Ectodermal cell (in vitro differentiated cells): ENCODE results near the gene PTPRQ.
"Not testable (repeated sequence)": the region's sequence is repeated elsewhere in the genome, so short reads cannot be mapped to it uniquely, and the experiment has no call there.

ENCODE experiments used
- H3K27ac ChIP-seq: 2 replicates; pipeline ENCODE4 v1.7.0; 2013; ENCODE audit warnings: mild to moderate bottlenecking, low read depth, low read length; ENCODE audit not compliant: insufficient read depth, poor library complexity, severe bottlenecking
- H3K27me3 ChIP-seq: 2 replicates; pipeline ENCODE4 v1.7.0; 2013; ENCODE audit warnings: mild to moderate bottlenecking, low read length; ENCODE audit not compliant: insufficient read depth, control insufficient read depth, poor library complexity, severe bottlenecking
- H3K36me3 ChIP-seq: one replicate; pipeline ENCODE4 v1.7.0; 2013; ENCODE audit warnings: low read length; ENCODE audit not compliant: control insufficient read depth, insufficient read depth
- H3K4me1 ChIP-seq: one replicate; pipeline ENCODE4 v1.7.0; 2013; ENCODE audit warnings: low read length; ENCODE audit not compliant: control insufficient read depth, insufficient read depth
- H3K4me3 ChIP-seq: 2 replicates; pipeline ENCODE4 v1.7.0; 2013; ENCODE audit warnings: low read depth, low read length, control low read depth; ENCODE audit not compliant: insufficient read depth
- H3K9me3 ChIP-seq: 2 replicates; pipeline ENCODE4 v1.7.0; 2013; ENCODE audit warnings: mild to moderate bottlenecking, low read length, moderate library complexity; ENCODE audit not compliant: control insufficient read depth
- WGBS, 2 experiments: methylation state at CpG; one replicate each; pipeline ENCODE4 v1.1.7; 2013; ENCODE audit warnings: missing lambda C conversion rate in 2 of 2; 5-methylcytosine and 5-hydroxymethylcytosine counted together

The PTPRQ gene

DNA sequence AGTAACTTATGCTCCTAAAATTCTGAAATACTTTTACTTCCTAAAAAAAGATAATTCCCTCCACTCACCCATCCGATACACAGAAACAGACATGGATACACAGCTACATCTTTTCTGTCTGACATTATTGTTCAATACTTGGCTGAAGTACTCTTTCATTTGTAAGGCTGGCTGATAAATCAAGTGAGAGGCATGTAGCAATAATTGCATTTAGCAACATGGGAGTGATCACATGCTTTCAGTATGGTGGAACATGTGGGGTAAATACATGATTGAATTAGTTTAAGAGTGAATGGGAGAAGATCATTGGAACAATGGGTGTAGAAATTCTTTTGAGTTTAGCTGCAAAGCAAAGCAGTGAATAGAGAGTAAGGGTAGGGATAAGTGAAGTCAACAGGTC lies 25.6 kb downstream of the PTPRQ start:
- Histone ChIP-seq H3K36me3 (no peaks in the 10 kb centered on the region), H3K27ac (no peak overlapping the region), H3K4me1 (no peaks in the 10 kb centered on the region), H3K9me3 (no peaks in the 10 kb centered on the region), H3K27me3 (no peaks in the 10 kb centered on the region), H3K4me3 (no peak overlapping the region)
- 100% methylated on average over 1 of the region's 1 CpG for whole genome bisulfite sequencing, 2 experiments

DNA sequence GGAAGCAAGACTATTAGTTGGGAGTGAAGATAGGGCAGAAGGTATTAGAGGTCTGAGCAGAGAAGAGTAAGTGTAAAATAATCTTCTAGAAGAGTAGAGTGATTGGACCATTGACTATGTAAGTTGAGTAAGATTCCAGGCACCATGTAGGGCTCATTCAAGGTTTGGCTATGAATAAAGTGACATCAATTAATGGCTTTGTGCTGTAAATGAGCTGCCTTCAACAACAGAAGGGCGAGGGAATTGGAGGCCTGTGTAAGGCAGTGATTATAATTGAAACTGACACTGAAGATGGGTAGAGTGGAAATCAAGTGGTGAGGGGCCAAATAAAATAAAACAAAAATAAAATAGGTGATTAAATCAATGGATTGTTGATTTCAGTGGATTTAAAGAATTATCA lies 26.4 kb downstream of the PTPRQ start:
- no peak overlapping the region for H3K4me3 ChIP-seq
- no peak overlapping the region for H3K27ac ChIP-seq
- H3K4me1 ChIP-seq, result no peaks in the 10 kb centered on the region
- H3K9me3 ChIP-seq, result no peaks in the 10 kb centered on the region
- no peaks in the 10 kb centered on the region for H3K27me3 ChIP-seq
- WGBS, 2 experiments, result 74 to 77% methylated on average over 1 of the region's 1 CpG
- H3K36me3 ChIP-seq, result no peaks in the 10 kb centered on the region

DNA sequence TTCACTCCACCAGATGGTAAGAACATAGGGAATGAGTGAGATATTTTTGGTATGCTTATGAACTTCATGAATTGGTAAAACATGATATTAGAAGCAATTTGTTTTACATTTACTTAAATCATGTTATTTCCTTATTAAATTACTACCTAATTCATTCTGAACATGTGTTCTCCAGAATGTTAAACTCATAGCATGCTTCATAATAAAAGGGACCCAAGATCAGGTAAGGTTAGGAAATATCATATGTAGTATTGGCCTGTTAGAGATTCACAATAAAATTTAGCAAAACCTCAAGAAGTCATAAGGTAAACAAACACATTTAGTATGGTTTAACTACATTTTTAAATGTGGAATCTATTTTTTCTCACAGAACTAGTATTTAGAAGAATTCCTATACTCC lies 28.2 kb downstream of the PTPRQ start:
- Histone ChIP-seq H3K27me3 (no peaks in the 10 kb centered on the region), H3K36me3 (no peaks in the 10 kb centered on the region), H3K4me3 (no peak overlapping the region), H3K27ac (no peak overlapping the region), H3K9me3 (no peaks in the 10 kb centered on the region), H3K4me1 (no peaks in the 10 kb centered on the region)

DNA sequence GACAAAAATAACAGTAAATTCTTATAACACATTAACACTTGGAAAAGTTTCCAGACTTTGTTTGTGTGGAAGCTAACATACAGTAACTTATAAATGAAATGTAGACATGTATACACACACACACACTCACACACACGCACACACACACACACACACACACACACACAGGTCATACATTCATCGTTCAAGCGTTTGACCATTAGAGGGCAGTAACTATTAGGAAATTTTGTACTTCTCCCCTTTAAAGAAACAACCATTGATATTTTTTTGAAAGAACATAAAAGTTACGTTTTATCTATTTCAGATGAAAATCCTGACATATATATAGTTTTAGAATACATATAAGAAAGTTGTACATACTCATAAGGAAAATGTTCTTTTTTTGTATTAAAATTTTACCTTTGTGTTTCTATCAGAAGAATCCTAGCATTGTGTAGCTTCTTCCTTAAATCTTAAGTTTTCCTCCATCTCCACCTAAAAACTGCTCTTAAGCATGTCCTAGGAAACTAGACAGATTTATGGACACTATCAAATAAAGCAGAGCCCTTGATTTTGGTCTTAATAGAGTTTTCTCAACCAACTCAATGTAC lies 29.0 kb downstream of the PTPRQ start:
- WGBS, 2 experiments, result 5% methylated on average over 3 of the region's 4 CpGs; no CpG with 5 or more reads in 1 of the 2 experiments
- Histone ChIP-seq H3K9me3 (no peaks in the 10 kb centered on the region), H3K4me1 (no peaks in the 10 kb centered on the region), H3K27me3 (no peaks in the 10 kb centered on the region), H3K27ac (no peak overlapping the region), H3K36me3 (no peaks in the 10 kb centered on the region), H3K4me3 (no peak overlapping the region)

DNA sequence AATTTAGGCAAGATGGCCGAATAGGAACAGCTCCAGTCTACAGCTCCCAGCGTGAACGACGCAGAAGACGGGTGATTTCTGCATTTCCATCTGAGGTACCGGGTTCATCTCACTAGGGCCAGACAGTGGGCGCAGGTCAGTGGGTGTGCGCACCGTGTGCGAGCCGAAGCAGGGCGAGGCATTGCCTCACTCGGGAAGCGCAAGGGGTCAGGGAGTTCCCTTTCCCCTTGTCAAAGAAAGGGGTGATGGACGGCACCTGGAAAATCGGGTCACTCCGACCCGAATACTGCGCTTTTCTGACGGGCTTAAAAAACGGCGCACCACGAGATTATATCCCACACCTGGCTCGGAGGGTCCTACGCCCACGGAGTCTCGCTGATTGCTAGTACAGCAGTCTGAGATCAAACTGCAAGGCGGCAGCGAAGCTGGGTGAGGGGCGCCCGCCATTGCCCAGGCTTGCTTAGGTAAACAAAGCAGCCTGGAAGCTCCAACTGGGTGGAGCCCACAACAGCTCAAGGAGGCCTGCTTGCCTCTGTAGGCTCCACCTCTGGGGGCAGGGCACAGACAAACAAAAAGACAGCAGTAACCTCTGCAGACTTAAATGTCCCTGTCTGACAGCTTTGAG lies 33.6 kb downstream of the PTPRQ start:
- not testable (repeated sequence) for H3K27ac ChIP-seq, H3K9me3 ChIP-seq, H3K4me1 ChIP-seq, H3K27me3 ChIP-seq, H3K4me3 ChIP-seq, H3K36me3 ChIP-seq
- 93% methylated on average over 31 of the region's 31 CpGs for WGBS, 2 experiments

DNA sequence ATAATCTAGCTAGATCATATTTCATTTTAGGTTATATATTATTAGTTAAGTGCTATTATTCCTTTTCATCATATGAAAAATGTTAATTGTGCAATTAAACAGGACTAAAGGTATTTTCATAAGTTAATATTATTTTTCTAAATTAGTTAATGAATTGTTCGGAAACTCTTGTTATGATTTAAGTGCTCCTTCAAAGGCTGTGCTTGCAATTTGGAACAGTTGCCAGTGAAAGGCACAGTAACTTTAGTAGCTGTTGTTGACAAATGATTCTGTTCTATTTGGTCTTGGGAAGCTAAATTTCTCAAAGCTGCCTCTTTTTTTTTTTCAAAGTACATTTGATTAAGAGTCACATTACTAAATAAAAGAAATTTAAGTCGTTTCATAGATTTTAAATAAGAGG lies 40.7 kb downstream of the PTPRQ start:
- no peaks in the 10 kb centered on the region for H3K36me3 ChIP-seq
- WGBS, 2 experiments, result 98 to 100% methylated on average over 2 of the region's 2 CpGs
- no peaks in the 10 kb centered on the region for H3K27me3 ChIP-seq

DNA sequence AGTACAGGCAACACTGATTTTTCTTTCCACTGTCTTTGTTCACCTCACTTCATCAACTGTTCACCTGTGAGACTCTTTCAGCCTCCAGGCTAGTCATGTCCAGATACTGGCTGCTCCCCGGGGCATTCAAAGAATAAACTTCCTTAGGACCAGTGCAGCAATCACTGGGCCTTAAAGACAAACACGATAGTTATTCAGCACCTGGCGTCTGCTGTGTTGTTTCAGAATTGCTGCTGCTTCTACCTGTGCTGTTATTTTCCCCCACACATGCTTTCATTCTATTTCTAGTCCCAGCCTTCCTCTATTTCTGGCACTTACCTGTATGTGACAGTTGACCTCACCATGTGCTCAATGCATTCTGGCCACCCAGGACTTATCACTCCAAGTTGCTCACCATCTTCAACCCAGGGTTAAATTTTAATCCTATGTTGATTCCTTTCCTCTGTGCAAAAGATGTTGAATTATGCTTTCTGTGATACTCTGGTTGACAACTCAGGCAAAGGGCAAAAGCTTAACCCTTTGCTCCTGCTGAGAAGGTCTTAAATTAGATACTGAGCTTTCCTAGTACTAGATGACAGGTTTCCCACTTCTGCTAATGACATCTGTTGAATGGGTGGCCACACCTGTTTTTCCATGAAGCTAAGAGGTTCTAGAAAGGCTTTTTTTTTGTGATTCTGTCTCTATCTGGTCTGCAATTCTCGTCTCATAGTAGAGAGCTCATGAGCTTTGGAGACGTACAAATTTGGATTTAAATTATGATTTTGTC lies 41.4 kb downstream of the PTPRQ start:
- Histone ChIP-seq H3K4me1 (no peaks in the 10 kb centered on the region), H3K36me3 (no peaks in the 10 kb centered on the region), H3K27ac (no peak overlapping the region), H3K27me3 (no peaks in the 10 kb centered on the region), H3K9me3 (no peaks in the 10 kb centered on the region), H3K4me3 (no peak overlapping the region)
- WGBS, 2 experiments, result 91 to 93% methylated on average over 5 of the region's 5 CpGs

More for the DNA sequence above, 40.7 kb downstream of the PTPRQ start:
- no peaks in the 10 kb centered on the region for H3K9me3 ChIP-seq
- H3K27ac ChIP-seq, result no peak overlapping the region
- H3K4me3 ChIP-seq, result no peak overlapping the region
- H3K4me1 ChIP-seq, result no peaks in the 10 kb centered on the region

DNA sequence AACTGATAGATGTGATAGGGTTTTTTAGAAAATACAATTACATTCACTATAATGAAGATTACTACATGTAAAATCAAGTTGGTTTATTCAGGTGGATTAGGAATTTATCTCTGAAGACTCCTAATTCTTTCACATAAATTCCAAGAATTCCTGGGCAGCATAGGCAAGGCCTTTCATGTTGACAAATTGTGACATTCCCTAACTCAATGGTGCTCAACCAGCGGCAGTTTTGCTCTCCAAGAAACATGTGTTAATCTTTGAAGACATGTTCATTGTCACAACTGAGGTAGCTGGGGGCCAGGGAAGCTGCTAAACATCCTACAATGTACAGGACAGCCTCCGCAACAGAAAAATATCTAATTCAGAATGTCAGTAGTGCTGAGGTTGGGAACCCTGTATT lies 46.3 kb downstream of the PTPRQ start:
- Histone ChIP-seq H3K4me1 (no peaks in the 10 kb centered on the region), H3K27me3 (no peaks in the 10 kb centered on the region), H3K36me3 (no peaks in the 10 kb centered on the region), H3K27ac (no peak overlapping the region), H3K4me3 (no peak overlapping the region), H3K9me3 (no peaks in the 10 kb centered on the region)
- whole genome bisulfite sequencing, 2 experiments, result 67 to 81% methylated on average over 2 of the region's 2 CpGs

DNA sequence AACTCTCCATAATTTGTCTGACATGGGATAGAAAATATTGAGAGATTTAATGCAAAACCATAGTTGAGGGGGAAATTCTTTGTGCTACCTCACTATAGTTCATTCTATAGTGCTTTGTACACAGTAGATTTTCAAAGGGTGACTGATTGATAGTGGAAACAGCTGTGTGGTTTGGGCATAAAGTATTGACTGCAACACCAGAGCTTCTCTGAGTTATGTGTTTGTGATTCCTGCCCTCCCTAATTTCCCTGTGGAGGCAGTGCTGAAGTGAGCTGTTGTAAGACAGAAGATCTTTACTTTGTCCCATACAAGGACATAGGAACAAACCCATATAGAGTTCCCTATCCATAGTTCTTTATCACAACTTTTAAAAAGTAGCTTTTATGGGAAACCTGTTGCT lies 47.1 kb downstream of the PTPRQ start:
- Histone ChIP-seq H3K9me3 (no peaks in the 10 kb centered on the region), H3K4me1 (no peaks in the 10 kb centered on the region), H3K27me3 (no peaks in the 10 kb centered on the region), H3K4me3 (no peak overlapping the region), H3K36me3 (no peaks in the 10 kb centered on the region), H3K27ac (no peak overlapping the region)

DNA sequence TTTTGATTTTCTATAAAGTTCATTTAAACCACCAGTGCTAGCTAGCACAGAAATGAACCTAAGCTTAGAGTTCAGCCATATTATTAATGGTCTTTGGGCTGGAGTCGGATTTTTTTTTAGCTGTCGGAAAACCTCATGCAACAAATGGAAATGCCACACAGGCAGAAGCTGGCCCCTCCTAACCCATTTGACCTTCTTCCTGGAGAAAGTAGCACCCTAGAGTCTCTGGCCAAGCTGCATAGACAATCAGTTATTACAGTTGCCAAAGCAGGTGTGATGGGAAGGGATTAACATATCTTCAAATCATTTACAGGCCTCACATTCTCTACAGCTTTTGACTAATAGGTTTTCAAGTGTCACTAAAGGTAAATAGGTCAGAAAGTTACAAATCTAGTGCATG lies 49.4 kb downstream of the PTPRQ start:
- Histone ChIP-seq H3K4me1 (no peaks in the 10 kb centered on the region), H3K4me3 (no peak overlapping the region), H3K27me3 (no peaks in the 10 kb centered on the region), H3K27ac (no peak overlapping the region), H3K9me3 (no peaks in the 10 kb centered on the region), H3K36me3 (no peaks in the 10 kb centered on the region)
- WGBS, 2 experiments, result 91 to 97% methylated on average over 2 of the region's 2 CpGs
